ENCODE measurements around the gene SLC9A7.
A peak's percentile ranks its signal among the peaks of the same experiment; 100 is the strongest.

Gene SLC9A7

GRCh38 chrX:46597771-46598170 lies 161.1 kb downstream of the SLC9A7 start:
- no peak for DNase-seq

- no peak for DNase-seq
Measured at GRCh38 chrX:46597208-46597607, 161.7 kb downstream of the SLC9A7 start.

- DNase-seq = no peak
Measured at GRCh38 chrX:46595084-46595483, 163.8 kb downstream of the SLC9A7 start.

GRCh38 chrX:46589977-46590723 lies 168.8 kb downstream of the SLC9A7 start:
- no peak for DNase-seq

- DNase-seq = no peak
Measured at GRCh38 chrX:46588263-46588662, 170.7 kb downstream of the SLC9A7 start.

- DNase-seq = no peak
Measured at GRCh38 chrX:46587753-46588171, 171.2 kb downstream of the SLC9A7 start.

- DNase-seq = no peak
Measured at GRCh38 chrX:46587158-46587557, 171.8 kb downstream of the SLC9A7 start.

- no peak for DNase-seq
Measured at GRCh38 chrX:46584736-46585135, 174.2 kb downstream of the SLC9A7 start.

GRCh38 chrX:46582966-46583365 lies 176.0 kb downstream of the SLC9A7 start:
- no peak for DNase-seq

GRCh38 chrX:46582325-46582724 lies 176.6 kb downstream of the SLC9A7 start:
- DNase-seq = no peak

- no peak for DNase-seq
Measured at GRCh38 chrX:46580613-46581012, 178.3 kb downstream of the SLC9A7 start.

- DNase-seq = no peak
Measured at GRCh38 chrX:46579250-46579649, 179.7 kb downstream of the SLC9A7 start.

GRCh38 chrX:46577221-46578005 lies 181.5 kb downstream of the SLC9A7 start:
- no peak for DNase-seq

- DNase-seq = no peak
Measured at GRCh38 chrX:46576458-46576857, 182.5 kb downstream of the SLC9A7 start.

- no peak for DNase-seq
Measured at GRCh38 chrX:46575991-46576392, 182.9 kb downstream of the SLC9A7 start.

- DNase-seq = no peak
Measured at GRCh38 chrX:46575586-46575985, 183.3 kb downstream of the SLC9A7 start.

GRCh38 chrX:46574774-46575381 lies 184.0 kb downstream of the SLC9A7 start:
- DNase-seq = peak; percentile 63

- DNase-seq = peak; percentile 68
Measured at GRCh38 chrX:46573892-46574773, 184.8 kb downstream of the SLC9A7 start.

GRCh38 chrX:46573331-46573891 lies 185.5 kb downstream of the SLC9A7 start, which contains the start of gene CHST7:
Gene CHST7 (plus strand): TSS chrX:46573765. CDS start chrX:46573932, 167 bp downstream.
- peak; percentile 67 for DNase-seq

- no peak for DNase-seq
Measured at GRCh38 chrX:46572340-46572936, 186.5 kb downstream of the SLC9A7 start.

- no peak for DNase-seq
Measured at GRCh38 chrX:46571423-46572339, 187.2 kb downstream of the SLC9A7 start.

Data from activated T-cell treated with anti-CD3 and anti-CD28 coated beads, Interleukin-2, amount 50 U/mL, for 1 hour (primary cell).